Panc1 (cell line): ENCODE measurements around the gene SOBP. TPM values are rescaled to one million over a fixed set of nuclear protein-coding genes. Genes with fewer than 3 reads are reported as not detected.
"Not testable (repeated sequence)": the region's sequence is repeated elsewhere in the genome, so short reads cannot be mapped to it uniquely, and the experiment has no call there.

Experiments
- ATAC-seq: fragments of 200-7000 bp; cut with Tn5 transposase; 2 replicates; pipeline ENCODE4 v1.9.1; 2020; ENCODE audit warnings: mild to moderate bottlenecking, moderate library complexity
- BruUV-seq: library from RNA; stranded (reverse); fragments of 400-500 nt; replicated peaks from 2 replicates; lab custom pipeline; 2021; lab: Mats Ljungman, UMichigan
- CTCF ChIA-PET: fragments of 300-600 bp; sonication (Branson Sonifier 250); formaldehyde crosslinking; loops from one replicate; lab custom pipeline; 2022; ENCODE audit warnings: antibody characterized with exemption; lab: Charles Lee
- POLR2A ChIA-PET: fragments of 300-600 bp; sonication (Branson Sonifier 250); formaldehyde crosslinking; loops from one replicate; lab custom pipeline; 2022; ENCODE audit warnings: antibody characterized with exemption; lab: Charles Lee
- DNase-seq: peaks from one replicate; pipeline ENCODE4 v3.0.0-alpha.2; 2010; ENCODE audit warnings: low read depth, low spot score
- H3K27ac ChIP-seq: 2 replicates; pipeline ENCODE4 v1.5.1; 2011; ENCODE audit warnings: mild to moderate bottlenecking, low read length, inconsistent platforms
- H3K27me3 ChIP-seq: fragments of 200-500 bp; sonication (Bioruptor generic); 2 replicates; pipeline ENCODE4 v1.6.0; 2014; ENCODE audit warnings: low read length, inconsistent platforms; ENCODE audit not compliant: control insufficient read depth, insufficient read depth
- H3K36me3 ChIP-seq: fragments of 200-500 bp; sonication (Bioruptor generic); 2 replicates; pipeline ENCODE4 v1.5.1; 2014; ENCODE audit warnings: inconsistent platforms, mild to moderate bottlenecking, low read length, moderate library complexity; ENCODE audit not compliant: control insufficient read depth, insufficient read depth
- H3K4me1 ChIP-seq: 2 replicates; pipeline ENCODE4 v1.5.1; 2011; ENCODE audit warnings: inconsistent platforms, mild to moderate bottlenecking, low read length, moderate library complexity; ENCODE audit not compliant: control insufficient read depth, insufficient read depth
- H3K4me3 ChIP-seq, 2 experiments: 2 replicates each; pipeline ENCODE4 v1.5.1; 2011 to 2012; ENCODE audit warnings: low read depth in 2 of 2, low read length in 2 of 2, mild to moderate bottlenecking in 2 of 2, inconsistent platforms in 1 of 2, moderate library complexity in 1 of 2
- H3K9me3 ChIP-seq: fragments of 200-500 bp; sonication (Bioruptor generic); 2 replicates; pipeline ENCODE4 v1.5.1; 2014; ENCODE audit warnings: low read depth, mild to moderate bottlenecking, inconsistent platforms, low read length, moderate library complexity; ENCODE audit not compliant: control insufficient read depth, insufficient read depth
- CTCF ChIP-seq: fragments of 450-650 bp; IDR thresholded peaks from 2 replicates; pipeline ENCODE4 v1.5.1; 2017; ENCODE audit warnings: mild to moderate bottlenecking
- POLR2AphosphoS5 ChIP-seq: IDR thresholded peaks from 2 replicates; pipeline ENCODE4 v1.6.1; 2012; ENCODE audit warnings: mild to moderate bottlenecking, low read depth, low read length, moderate library complexity
- REST ChIP-seq, 2 experiments: IDR thresholded peaks; 2 replicates each; pipeline ENCODE4 v1.6.1; 2011 to 2012; ENCODE audit warnings: low read depth in 2 of 2, control low read depth in 1 of 2, low read length in 1 of 2, mild to moderate bottlenecking in 1 of 2, moderate library complexity in 1 of 2; ENCODE audit not compliant: insufficient read depth in 1 of 2
- SIN3A ChIP-seq: IDR thresholded peaks from 2 replicates; pipeline ENCODE4 v1.6.1; 2012; ENCODE audit warnings: low read depth, mild to moderate bottlenecking, low read length, moderate library complexity, borderline replicate concordance; ENCODE audit not compliant: insufficient read depth
- TCF7L2 ChIP-seq: IDR thresholded peaks from 2 replicates; pipeline ENCODE4 v1.6.1; 2011; ENCODE audit warnings: mild to moderate bottlenecking, low read depth, low read length, inconsistent platforms
- in situ Hi-C: cut with HindIII; loops from 2 replicates; pipeline ENCODE4 v1.10.0; 2016; ENCODE audit warnings: low sequenced_read_pairs, low pct_unique_long_range_greater_than_20kb
- intact Hi-C: fragments of 100-400 bp; cut with micrococcal nuclease; formaldehyde crosslinking; loops from one replicate; pipeline ENCODE4 v1.10.0; 2022; ENCODE audit not compliant: unreplicated experiment
- total RNA-seq: library from RNA; stranded (reverse); gene quantifications from one replicate; pipeline ENCODE4 v1.2.1, GENCODE V29; 2021; ENCODE audit not compliant: unreplicated experiment

Gene SOBP
- total RNA-seq, 1 experiment from 2014 or later: 9.0 TPM

GRCh38 chr6:107470364-107470763 is 19.6 kb upstream of the SOBP start:
- no TSS peak for BruUV-seq

GRCh38 chr6:107473660-107474059 is 16.3 kb upstream of the SOBP start:
- in situ Hi-C loops (no loop called here), intact Hi-C loops (no loop called here)
- Histone ChIP-seq H3K27ac (no peak overlapping the region), H3K9me3 (no peaks in the 10 kb centered on the region), H3K36me3 (no peaks in the 10 kb centered on the region), H3K4me3 (no peak overlapping the region), H3K27me3 (peaks cover 3% of the 10 kb centered on the region; the same call in 1 of the 2 replicates), H3K4me1 (no peaks in the 10 kb centered on the region)
- no peak for DNase-seq
- TF ChIP-seq REST (IDR thresholded peaks at IDR 0.05; ENCODE audit: insufficient read depth in 1 of 2, low read depth in 2 of 2, low read length in 1 of 2) (no peak), TCF7L2 (no peak), CTCF (no peak), SIN3A (no peak), POLR2AphosphoS5 (no peak)
- ATAC-seq: peak; percentile 68
- no TSS peak for BruUV-seq
- CTCF ChIA-PET: interaction anchor here (0.6 kb wide), 1 partner anchor 342 kb away, joined by 5 read pairs; no protein-coding TSS in a partner anchor
- POLR2A ChIA-PET: no interaction called here

More at GRCh38 chr6:107470364-107470763, 19.6 kb upstream of the SOBP start:
- TF ChIP-seq SIN3A (no peak), POLR2AphosphoS5 (no peak), REST (IDR thresholded peaks at IDR 0.05; ENCODE audit: insufficient read depth in 1 of 2, low read depth in 2 of 2, low read length in 1 of 2) (no peak), TCF7L2 (no peak), CTCF (no peak)
- Histone ChIP-seq H3K27ac (no peak overlapping the region), H3K36me3 (no peaks in the 10 kb centered on the region), H3K9me3 (no peaks in the 10 kb centered on the region), H3K4me3 (no peak overlapping the region), H3K27me3 (peaks cover 5% of the 10 kb centered on the region; the same call in 1 of the 2 replicates), H3K4me1 (no peaks in the 10 kb centered on the region)
- in situ Hi-C loops: no loop called here
- ATAC-seq (no peak), DNase-seq (no peak)
- ChIA-PET CTCF (no interaction called here), POLR2A (no interaction called here)
- intact Hi-C loops: no loop called here

GRCh38 chr6:107475360-107475759 is 14.6 kb upstream of the SOBP start:
- ATAC-seq, H3K36me3 ChIP-seq, H3K27me3 ChIP-seq, H3K4me1 ChIP-seq, CTCF ChIA-PET, in situ Hi-C loops, DNase-seq, H3K9me3 ChIP-seq, intact Hi-C loops, H3K27ac ChIP-seq, BruUV-seq, H3K4me3 ChIP-seq: not testable (repeated sequence)
- POLR2A ChIA-PET: interaction anchor here (0.7 kb wide), 1 partner anchor 357 kb away, joined by 7 read pairs; no protein-coding TSS in a partner anchor
